Stomach (tissue), 9 donors: ENCODE measurements around the gene PHF2. TPM values are rescaled to one million over a fixed set of nuclear protein-coding genes. Genes with fewer than 3 reads are reported as not detected.

Experiments used
- DNase-seq, 2 donors: peaks; one replicate each; pipeline versions ENCODE4 v3.0.0 to v3.0.0-alpha.2; 2013 to 2019
- H3K27ac ChIP-seq, 5 donors: fragments of 200-600 bp in 4 of 5; sonication (generic) in 4 of 5; one replicate each; pipeline ENCODE4 v1.5.1; 2013 to 2019; ENCODE audit warnings: mild to moderate bottlenecking in 1 of 5, moderate library complexity in 1 of 5
- H3K27me3 ChIP-seq, 3 donors: fragments of 200-600 bp; sonication (generic); one replicate each; pipeline ENCODE4 v1.5.1; 2017 to 2019; ENCODE audit warnings: mixed run types in 1 of 3
- H3K36me3 ChIP-seq, 4 donors: fragments of 200-600 bp; sonication (generic); 1 replicate in 3 of 4; 2 replicates in 1 of 4; pipeline ENCODE4 v1.5.1; 2016 to 2019
- H3K4me1 ChIP-seq, 4 donors: fragments of 200-600 bp; sonication (generic); one replicate each; pipeline ENCODE4 v1.5.1; 2016 to 2019
- H3K4me3 ChIP-seq, 4 donors: fragments of 200-600 bp; sonication (generic) in 3 of 4; one replicate each; pipeline ENCODE4 v1.5.1; 2016 to 2019; ENCODE audit warnings: mild to moderate bottlenecking in 1 of 4
- H3K9me3 ChIP-seq, 4 donors: fragments of 200-600 bp; sonication (generic); one replicate each; pipeline ENCODE4 v1.5.1; 2016 to 2019
- CTCF ChIP-seq, 7 experiments: fragments of 450-650 bp in 4 of 7; fragments of 200-600 bp in 3 of 7; sonication (generic) in 3 of 7; IDR thresholded peaks; one replicate each; pipeline ENCODE4 v1.5.1; 2016 to 2019; ENCODE audit warnings: antibody characterized with exemption in 7 of 7, control low read depth in 2 of 7, mild to moderate bottlenecking in 1 of 7
- EP300 ChIP-seq: sonication (generic); formaldehyde crosslinking; IDR thresholded peaks from one replicate; pipeline ENCODE4 v1.6.1; 2017; ENCODE audit warnings: antibody characterized with exemption
- POLR2A ChIP-seq, 4 donors: fragments of 450-650 bp; IDR thresholded peaks; one replicate each; pipeline ENCODE4 v1.6.1; 2016; ENCODE audit warnings: antibody characterized with exemption in 4 of 4, control low read depth in 2 of 4, mild to moderate bottlenecking in 1 of 4, moderate library complexity in 1 of 4
- POLR2AphosphoS5 ChIP-seq, 3 donors: sonication (generic); formaldehyde crosslinking; IDR thresholded peaks; one replicate each; pipeline ENCODE4 v1.6.1; 2016; ENCODE audit warnings: antibody characterized with exemption in 3 of 3
- WGBS, 5 donors: extraction: QIAGEN DNeasy Blood & Tissue Kit in 3 of 5; methylation state at CpG; one replicate each; pipeline versions ENCODE4 v1.1.5 to v1.1.7; 2013 to 2018; 5-methylcytosine and 5-hydroxymethylcytosine counted together
- intact Hi-C: fragments of 100-400 bp; cut with DNase I; formaldehyde crosslinking; loops from one replicate; pipeline ENCODE4 v1.15.1; 2023; ENCODE audit warnings: low total_unique reads
- polyA plus RNA-seq, 3 donors: library from polyadenylated mRNA; stranded (reverse); fragments of 200-250 nt; gene quantifications; one replicate each; pipeline ENCODE4 v1.2.3, GENCODE V29; 2013
- total RNA-seq, 5 donors: library from RNA; depleted of rRNA; stranded (reverse); fragments of >200 nt; gene quantifications; one replicate each; pipeline versions ENCODE4 v1.1.0 to v1.2.3, GENCODE V29; 2014 to 2016
- donor health status: healthy with polysubstance abuse.
- donor health status: Bipolar disorder and iron deficiency.
- donor health status: healthy.

PHF2 gene
- total and polyA plus RNA-seq, 8 donors: 14.2 to 58.0 (median 19.5) TPM

- intact Hi-C loops: no loop called here
- TF ChIP-seq POLR2A (IDR thresholded peaks at IDR 0.05): no peak
- TF ChIP-seq POLR2AphosphoS5 (IDR thresholded peaks at IDR 0.05): no peak
- TF ChIP-seq CTCF (IDR thresholded peaks at IDR 0.05): no peak
- TF ChIP-seq EP300: no peak
- no peak for DNase-seq
- Histone ChIP-seq H3K4me3 (no peak overlapping the region), H3K9me3 (no peaks in the 10 kb centered on the region), H3K27ac (no peak overlapping the region), H3K27me3 (no peaks in the 10 kb centered on the region), H3K4me1 (peaks cover 66 to 83% (median 74%) of the 10 kb centered on the region in 4 donors), H3K36me3 (no peaks in the 10 kb centered on the region)
- 90 to 95% (median 92%) methylated on average over 4 of the region's 4 CpGs for WGBS, 5 donors
These were observed 8.9 kb downstream of the PHF2 start for GRCh38 chr9:93585259-93585658.

GRCh38 chr9:93585695-93586094, 9.3 kb downstream of the PHF2 start:
- no peaks in the 10 kb centered on the region for H3K36me3 ChIP-seq
- 97 to 100% (median 98%) methylated on average over 4 of the region's 4 CpGs for WGBS, 5 donors
- no peak overlapping the region for H3K27ac ChIP-seq
- intact Hi-C loops: no loop called here
- H3K9me3 ChIP-seq: no peaks in the 10 kb centered on the region
- H3K4me1 ChIP-seq: peaks cover 62 to 83% (median 74%) of the 10 kb centered on the region in 4 donors
- H3K27me3 ChIP-seq: no peaks in the 10 kb centered on the region
- DNase-seq: no peak
- H3K4me3 ChIP-seq: no peak overlapping the region
- TF ChIP-seq POLR2A (IDR thresholded peaks at IDR 0.05) (no peak), CTCF (IDR thresholded peaks at IDR 0.05) (no peak), POLR2AphosphoS5 (IDR thresholded peaks at IDR 0.05) (no peak), EP300 (no peak)

- no peak for DNase-seq
- peaks cover 54 to 83% (median 72%) of the 10 kb centered on the region in 4 donors for H3K4me1 ChIP-seq
- intact Hi-C loops: no loop called here
- H3K27me3 ChIP-seq: no peaks in the 10 kb centered on the region
- H3K4me3 ChIP-seq: no peak overlapping the region
- H3K36me3 ChIP-seq: no peaks in the 10 kb centered on the region
- no peaks in the 10 kb centered on the region for H3K9me3 ChIP-seq
- 81 to 95% (median 90%) methylated on average over 8 to 13 of the region's 13 CpGs for WGBS, 5 donors
- H3K27ac ChIP-seq: no peak overlapping the region
- TF ChIP-seq EP300 (no peak), CTCF (IDR thresholded peaks at IDR 0.05) (no peak), POLR2A (IDR thresholded peaks at IDR 0.05) (no peak), POLR2AphosphoS5 (IDR thresholded peaks at IDR 0.05) (no peak)
These were observed 10.1 kb downstream of the PHF2 start for GRCh38 chr9:93586290-93587057.

- 88 to 98% (median 94%) methylated on average over 7 of the region's 7 CpGs for WGBS, 5 donors
- H3K9me3 ChIP-seq: no peaks in the 10 kb centered on the region
- H3K4me3 ChIP-seq: no peak overlapping the region
These were observed 10.9 kb downstream of the PHF2 start for GRCh38 chr9:93587284-93587650.

More at GRCh38 chr9:93587284-93587650, 10.9 kb downstream of the PHF2 start:
- H3K27me3 ChIP-seq: no peaks in the 10 kb centered on the region
- intact Hi-C loops: no loop called here
- H3K27ac ChIP-seq: no peak overlapping the region
- no peak for DNase-seq
- TF ChIP-seq CTCF (IDR thresholded peaks at IDR 0.05) (no peak), POLR2AphosphoS5 (IDR thresholded peaks at IDR 0.05) (no peak), POLR2A (IDR thresholded peaks at IDR 0.05) (no peak), EP300 (no peak)
- H3K36me3 ChIP-seq: no peaks in the 10 kb centered on the region
- peaks cover 46 to 83% (median 70%) of the 10 kb centered on the region in 4 donors for H3K4me1 ChIP-seq
